SK-N-SH (cell line): ENCODE measurements around the gene MYO1B.

ENCODE experiments used
- CTCF ChIP-seq: fragments of 200-600 bp; sonication (generic); IDR thresholded peaks from 2 replicates; pipeline ENCODE4 v1.6.1; 2017; ENCODE audit warnings: antibody characterized with exemption, mild to moderate bottlenecking, moderate library complexity
- EP300 ChIP-seq, 2 experiments: IDR thresholded peaks; 2 replicates each; pipeline versions ENCODE4 v1.4.0 to v1.6.1; 2012; ENCODE audit warnings: borderline replicate concordance in 1 of 2, low read depth in 1 of 2, low read length in 1 of 2
- FOSL2 ChIP-seq: IDR thresholded peaks from 2 replicates; pipeline ENCODE4 v1.4.0; 2012; ENCODE audit warnings: low read depth, mild to moderate bottlenecking, moderate library complexity, borderline replicate concordance
- POLR2AphosphoS5 ChIP-seq: IDR thresholded peaks from 2 replicates; pipeline ENCODE4 v1.6.1; 2012; ENCODE audit warnings: low read depth, low read length
- RFX5 ChIP-seq: IDR thresholded peaks from 2 replicates; pipeline ENCODE4 v1.6.1; 2012; ENCODE audit warnings: mild to moderate bottlenecking, improper control_type of control experiment, low read length
- SIN3A ChIP-seq: IDR thresholded peaks from 2 replicates; pipeline ENCODE4 v1.6.1; 2012; ENCODE audit warnings: low read depth, mild to moderate bottlenecking, low read length, moderate library complexity, borderline replicate concordance
- YY1 ChIP-seq: IDR thresholded peaks from 2 replicates; pipeline ENCODE4 v1.4.0; 2012; ENCODE audit warnings: low read depth, mild to moderate bottlenecking
- TF ChIP-seq, protein P1 (sequence below): IDR thresholded peaks from 2 replicates; pipeline ENCODE4 v1.4.0; 2012; ENCODE audit warnings: low read depth
- TF ChIP-seq, protein P2 (sequence below): IDR thresholded peaks from 2 replicates; pipeline ENCODE4; 2012

GRCh38 chr2:191230174-191230573 is 15.0 kb upstream of the MYO1B start:
- TF ChIP-seq POLR2AphosphoS5 (no peak), CTCF (no peak), YY1 (peak; percentile 61; the same call in 1 of the 2 replicates), SIN3A (no peak), EP300 (IDR thresholded peaks at IDR 0.05; ENCODE audit: borderline replicate concordance in 1 of 2, low read depth in 1 of 2, low read length in 1 of 2) (no peak), FOSL2 (no peak; the same call in 1 of the 2 replicates), RFX5 (no peak)
- TF ChIP-seq, protein P1, sequence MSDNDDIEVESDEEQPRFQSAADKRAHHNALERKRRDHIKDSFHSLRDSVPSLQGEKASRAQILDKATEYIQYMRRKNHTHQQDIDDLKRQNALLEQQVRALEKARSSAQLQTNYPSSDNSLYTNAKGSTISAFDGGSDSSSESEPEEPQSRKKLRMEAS, result peak; percentile 49; the same call in 1 of the 2 replicates
- TF ChIP-seq, protein P2, sequence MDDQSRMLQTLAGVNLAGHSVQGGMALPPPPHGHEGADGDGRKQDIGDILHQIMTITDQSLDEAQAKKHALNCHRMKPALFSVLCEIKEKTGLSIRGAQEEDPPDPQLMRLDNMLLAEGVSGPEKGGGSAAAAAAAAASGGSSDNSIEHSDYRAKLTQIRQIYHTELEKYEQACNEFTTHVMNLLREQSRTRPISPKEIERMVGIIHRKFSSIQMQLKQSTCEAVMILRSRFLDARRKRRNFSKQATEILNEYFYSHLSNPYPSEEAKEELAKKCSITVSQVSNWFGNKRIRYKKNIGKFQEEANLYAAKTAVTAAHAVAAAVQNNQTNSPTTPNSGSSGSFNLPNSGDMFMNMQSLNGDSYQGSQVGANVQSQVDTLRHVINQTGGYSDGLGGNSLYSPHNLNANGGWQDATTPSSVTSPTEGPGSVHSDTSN, result no peak
